AG09309 (cell line): ENCODE results near the gene C6.
"Not testable (repeated sequence)": the region's sequence is repeated elsewhere in the genome, so short reads cannot be mapped to it uniquely, and the experiment has no call there.

Source experiments
- DNase-seq: peaks from one replicate; pipeline ENCODE4 v3.0.0-alpha.2; 2010; ENCODE audit warnings: low read depth
- H3K4me3 ChIP-seq: 2 replicates; pipeline ENCODE4 v1.5.1; 2011; ENCODE audit warnings: mild to moderate bottlenecking, low read depth, low read length, moderate library complexity; ENCODE audit not compliant: control insufficient read depth
- TF ChIP-seq, protein P1 (sequence below): IDR thresholded peaks from 2 replicates; pipeline ENCODE4 v1.5.1; 2011; ENCODE audit warnings: mild to moderate bottlenecking, low read depth, low read length, inconsistent platforms; ENCODE audit not compliant: insufficient read depth, control insufficient read depth; ENCODE audit errors: missing control alignments

Gene C6

DNA sequence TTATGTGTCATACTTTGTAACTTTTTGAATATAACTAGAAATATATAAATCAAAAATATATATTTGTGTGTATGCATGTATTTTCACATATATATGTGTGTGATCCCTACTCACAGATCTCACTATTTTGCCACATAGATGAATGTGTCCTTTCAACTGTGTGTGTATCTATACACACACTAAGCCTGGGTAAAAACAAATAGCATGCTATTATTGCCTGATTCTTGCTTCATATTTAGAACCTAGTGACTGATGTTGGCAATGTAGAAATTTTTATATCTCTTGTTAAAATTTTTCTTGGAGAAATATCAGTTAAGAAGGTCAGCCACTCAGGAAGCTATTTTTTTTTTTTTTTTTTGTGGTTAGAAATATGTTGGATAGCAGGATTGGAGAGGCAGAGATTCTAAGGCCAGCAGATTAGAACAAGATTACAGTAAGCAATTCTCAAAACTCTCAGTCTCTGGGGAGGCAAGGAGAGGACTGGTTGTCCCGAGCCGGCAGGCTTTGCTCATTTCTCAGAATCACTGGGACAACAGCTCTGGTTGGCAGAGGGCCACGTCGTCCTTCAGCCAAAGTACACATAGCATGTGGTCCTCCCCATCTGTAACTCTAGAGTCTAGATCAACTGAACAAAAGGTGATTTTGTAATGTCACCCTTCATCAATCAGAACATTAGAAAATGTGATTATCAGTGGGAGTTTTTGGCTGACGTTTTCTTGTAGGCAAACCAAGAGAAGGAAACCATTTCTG lies 19.7 kb downstream of the C6 start:
- no peak overlapping the region for H3K4me3 ChIP-seq
- TF ChIP-seq, protein P1, sequence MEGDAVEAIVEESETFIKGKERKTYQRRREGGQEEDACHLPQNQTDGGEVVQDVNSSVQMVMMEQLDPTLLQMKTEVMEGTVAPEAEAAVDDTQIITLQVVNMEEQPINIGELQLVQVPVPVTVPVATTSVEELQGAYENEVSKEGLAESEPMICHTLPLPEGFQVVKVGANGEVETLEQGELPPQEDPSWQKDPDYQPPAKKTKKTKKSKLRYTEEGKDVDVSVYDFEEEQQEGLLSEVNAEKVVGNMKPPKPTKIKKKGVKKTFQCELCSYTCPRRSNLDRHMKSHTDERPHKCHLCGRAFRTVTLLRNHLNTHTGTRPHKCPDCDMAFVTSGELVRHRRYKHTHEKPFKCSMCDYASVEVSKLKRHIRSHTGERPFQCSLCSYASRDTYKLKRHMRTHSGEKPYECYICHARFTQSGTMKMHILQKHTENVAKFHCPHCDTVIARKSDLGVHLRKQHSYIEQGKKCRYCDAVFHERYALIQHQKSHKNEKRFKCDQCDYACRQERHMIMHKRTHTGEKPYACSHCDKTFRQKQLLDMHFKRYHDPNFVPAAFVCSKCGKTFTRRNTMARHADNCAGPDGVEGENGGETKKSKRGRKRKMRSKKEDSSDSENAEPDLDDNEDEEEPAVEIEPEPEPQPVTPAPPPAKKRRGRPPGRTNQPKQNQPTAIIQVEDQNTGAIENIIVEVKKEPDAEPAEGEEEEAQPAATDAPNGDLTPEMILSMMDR, result no peak
- no peak for DNase-seq

DNA sequence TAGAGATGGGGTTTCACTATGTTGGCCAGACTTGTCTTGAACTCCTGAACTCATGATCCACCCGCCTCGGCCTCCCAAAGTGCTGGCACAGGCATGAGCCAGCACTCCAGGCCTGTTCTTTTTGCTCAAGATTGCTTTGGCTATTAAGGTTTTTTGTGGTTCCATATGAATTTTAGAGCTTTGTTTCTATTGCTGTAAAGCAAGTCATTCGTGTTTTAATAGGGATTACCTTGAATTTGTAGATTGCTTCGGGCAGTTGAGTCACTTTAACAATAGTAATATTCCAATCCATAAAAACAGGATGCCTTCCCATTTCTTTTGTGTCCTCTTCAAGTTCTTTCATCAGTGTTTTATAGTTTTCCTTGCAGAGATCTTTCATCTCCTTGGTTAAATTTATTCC lies 22.1 kb downstream of the C6 start:
- no peak overlapping the region for H3K4me3 ChIP-seq
- TF ChIP-seq, protein P1, result no peak
- DNase-seq, result no peak

GRCh38 chr5:41186143-41186542 lies 27.2 kb downstream of the C6 start:
- TF ChIP-seq, protein P1, result no peak
- no peak overlapping the region for H3K4me3 ChIP-seq
- DNase-seq, result no peak

GRCh38 chr5:41183331-41183730 lies 30.0 kb downstream of the C6 start:
- DNase-seq, H3K4me3 ChIP-seq: not testable (repeated sequence)

DNA sequence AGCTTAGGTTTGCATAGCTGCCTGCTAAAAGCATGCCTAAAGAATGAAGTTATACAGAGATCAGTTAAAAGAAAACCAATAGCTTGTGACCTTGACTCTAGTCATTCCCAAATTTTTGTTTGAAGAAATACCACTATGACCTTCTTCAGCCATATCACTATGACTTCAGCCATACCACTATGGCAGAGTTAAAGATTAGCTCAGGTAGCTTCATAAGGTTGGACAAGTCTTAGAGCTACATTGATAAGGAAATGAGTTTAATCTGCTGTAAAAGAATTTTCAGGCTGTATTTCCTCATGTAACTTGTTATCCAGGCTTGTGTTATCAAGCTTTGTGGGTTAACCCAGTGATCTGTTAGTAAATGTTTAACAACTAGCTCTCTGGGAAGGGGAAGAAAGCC lies 30.7 kb downstream of the C6 start:
- DNase-seq, result no peak
- no peak overlapping the region for H3K4me3 ChIP-seq
- TF ChIP-seq, protein P1, result no peak

DNA sequence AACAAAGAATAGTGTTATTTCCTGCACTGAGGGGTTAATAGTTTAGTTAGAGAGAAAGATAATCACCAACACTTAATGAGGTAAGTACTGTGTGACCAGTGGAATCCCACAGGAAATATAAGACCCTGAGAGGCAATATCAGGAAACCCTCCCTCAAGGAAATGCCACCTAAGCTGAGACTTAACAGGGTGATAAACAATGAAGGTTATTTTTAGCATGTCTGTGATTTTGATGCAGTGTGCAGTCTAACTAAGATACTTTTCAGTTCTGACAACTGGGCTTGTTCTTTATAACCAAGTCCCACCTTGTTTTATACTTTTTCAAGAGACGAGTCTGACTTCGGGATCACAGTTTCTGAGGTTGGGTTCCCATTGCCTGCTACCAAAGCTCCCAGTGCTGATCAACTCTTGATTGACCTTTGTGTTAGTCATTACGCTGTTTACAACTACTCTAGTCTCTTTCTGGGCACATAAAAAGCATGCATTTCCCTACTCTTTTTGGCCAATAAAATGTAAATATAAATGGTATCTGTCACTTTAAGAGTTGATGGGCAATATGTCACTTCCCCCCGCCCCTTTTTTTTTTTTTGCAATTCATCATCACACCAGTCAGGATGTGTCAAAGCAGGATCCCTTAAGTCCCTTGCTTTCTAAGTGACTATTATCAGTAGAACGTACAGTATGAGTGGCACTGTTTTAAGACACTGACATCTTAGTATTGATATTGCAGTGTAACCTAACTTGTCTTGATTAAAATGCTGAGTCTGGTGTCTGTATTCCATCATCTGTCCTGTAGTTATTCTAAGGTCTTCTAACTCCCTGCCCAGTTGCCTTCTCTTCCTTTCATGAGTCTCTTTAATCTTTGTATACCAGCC lies 31.4 kb downstream of the C6 start:
- TF ChIP-seq, protein P1, result no peak
- H3K4me3 ChIP-seq, result no peak overlapping the region
- DNase-seq, result no peak

- TF ChIP-seq, protein P1, result no peak
- DNase-seq, result no peak
- H3K4me3 ChIP-seq, result no peak overlapping the region
Observed at GRCh38 chr5:41176952-41177351, 36.4 kb downstream of the C6 start.
